G401 (cell line): Measurements from ENCODE around the gene RNF168. TPM values are rescaled to one million over a fixed set of nuclear protein-coding genes. Genes with fewer than 3 reads are reported as not detected.
A peak's percentile ranks its signal among the peaks of the same experiment; 100 is the strongest.
"Not testable (repeated sequence)": the region's sequence is repeated elsewhere in the genome, so short reads cannot be mapped to it uniquely, and the experiment has no call there.

Experiments used
- DNase-seq: peaks from one replicate; pipeline ENCODE4 v3.0.0-alpha.2; 2015; ENCODE audit warnings: low spot score
- in situ Hi-C: cut with HindIII; loops from 2 replicates; pipeline ENCODE4 v1.10.0; 2016; ENCODE audit warnings: low sequenced_read_pairs, mixed read lengths
- total RNA-seq: library from RNA; depleted of rRNA; stranded (reverse); fragments of >200 nt; shearing (Covaris generic); gene quantifications from 2 replicates; pipeline ENCODE4 v1.2.3, GENCODE V29; 2014; rRNA removed

RNF168 gene
- total RNA-seq, 1 experiment from 2014 or later: 13.6 TPM

GRCh38 chr3:196424421-196424820, 79.1 kb downstream of the RNF168 start:
- DNase-seq, in situ Hi-C loops: not testable (repeated sequence)

DNA sequence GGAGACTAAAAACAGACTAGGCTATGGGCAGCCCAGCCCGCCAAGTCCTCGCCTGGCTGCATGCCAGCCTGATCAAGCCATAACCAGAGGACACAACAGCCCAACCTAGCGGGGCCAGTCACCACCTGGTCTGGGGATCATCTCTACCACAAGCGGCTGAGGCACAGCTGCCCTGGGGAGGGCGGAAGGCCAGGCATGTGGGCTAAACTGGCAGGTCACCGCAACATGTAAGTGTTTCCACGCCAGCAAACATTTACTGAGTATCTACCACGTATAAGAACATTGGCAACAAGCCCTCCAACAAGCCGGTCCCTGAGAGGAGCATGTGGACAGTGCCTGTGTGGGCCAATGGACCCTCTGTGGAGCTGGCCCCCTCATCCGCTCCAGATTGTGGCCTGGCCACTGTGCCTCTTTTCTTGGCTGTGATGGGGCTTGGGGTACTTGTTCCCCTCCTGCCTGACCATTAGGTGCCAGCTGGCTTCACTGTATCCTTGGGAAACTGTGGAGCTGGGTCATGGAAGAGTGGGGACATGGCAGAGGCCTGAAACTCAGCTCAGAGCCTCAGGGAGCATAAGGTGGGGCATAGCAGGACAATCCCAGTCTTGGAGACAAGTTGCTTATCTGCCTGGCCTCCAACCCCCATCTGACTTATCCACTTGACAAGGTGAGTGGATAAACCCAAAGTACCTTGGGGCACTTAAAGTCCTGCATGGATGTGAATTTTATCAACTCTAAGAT, 80.4 kb downstream of the RNF168 start:
- in situ Hi-C loops: no loop called here
- DNase-seq: peak; percentile 74

DNA sequence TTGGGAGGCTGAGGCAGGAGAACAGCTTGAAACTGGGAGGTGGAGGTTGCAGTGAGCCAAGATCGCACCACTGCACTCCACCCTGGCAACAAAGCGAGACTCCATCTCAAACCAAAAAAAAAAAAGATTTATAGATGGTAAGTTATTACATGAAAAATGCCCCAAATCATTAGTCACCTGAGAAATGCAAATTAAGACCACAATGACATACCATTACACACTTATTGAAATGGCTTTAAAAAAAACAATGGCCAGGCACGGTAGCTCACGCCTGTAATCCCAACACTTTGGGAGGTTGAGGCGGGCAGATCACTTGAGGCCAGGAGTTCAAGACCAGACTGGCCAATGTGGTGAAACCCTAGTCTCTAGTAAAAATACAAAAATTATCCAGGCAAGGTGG, 81.9 kb downstream of the RNF168 start:
- in situ Hi-C loops: not testable (repeated sequence)

DNA sequence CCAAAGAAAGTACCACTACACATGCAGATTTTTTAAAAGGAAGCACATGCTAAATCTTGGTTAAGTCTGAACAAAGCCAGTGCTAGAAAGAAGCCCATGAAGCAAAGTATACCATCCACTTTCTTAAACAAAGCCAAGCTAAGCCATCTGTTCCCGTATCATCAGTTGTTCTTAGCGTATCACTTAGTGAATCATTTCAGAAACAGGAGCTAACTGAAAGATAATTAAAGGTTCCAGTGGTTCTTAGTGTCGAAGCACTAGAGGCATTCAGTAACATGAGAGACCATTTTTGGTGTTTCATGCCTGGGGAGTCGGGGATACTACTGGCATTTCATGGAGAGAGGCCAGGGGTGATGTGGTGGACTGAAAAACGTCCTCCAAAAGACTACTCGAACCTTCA, 84.2 kb downstream of the RNF168 start:
- in situ Hi-C loops: no loop called here
- no peak for DNase-seq

More for the DNA sequence above, 81.9 kb downstream of the RNF168 start:
- DNase-seq: not testable (repeated sequence)

Other genes with a start within 250 kb of the RNF168 start
- 41.4 and 47.9 TPM in 2 replicates for gene PCYT1A, start 216.0 kb downstream of the RNF168 start, total RNA-seq
- gene DYNLT2B, start 185.5 kb downstream of the RNF168 start, total RNA-seq: 6.6 and 8.8 TPM in 2 replicates
- not detected in 2 replicates for gene TM4SF19, start 165.4 kb downstream of the RNF168 start, total RNA-seq
- gene UBXN7, start 71.3 kb downstream of the RNF168 start, total RNA-seq: 19.0 and 22.2 TPM in 2 replicates
- gene SMCO1, start 11.6 kb upstream of the RNF168 start, total RNA-seq: not detected in 2 replicates
- 0.49 and 2.9 TPM in 2 replicates for gene WDR53, start 64.8 kb upstream of the RNF168 start, total RNA-seq
- gene FBXO45, start 64.9 kb upstream of the RNF168 start, total RNA-seq: 19.6 and 29.2 TPM in 2 replicates
- 7.1 and 11.6 TPM in 2 replicates for gene NRROS, start 135.9 kb upstream of the RNF168 start, total RNA-seq
- 4.4 and 8.7 TPM in 2 replicates for gene CEP19, start 208.5 kb upstream of the RNF168 start, total RNA-seq
- 21.7 and 22.0 TPM in 2 replicates for gene PIGX, start 208.6 kb upstream of the RNF168 start, total RNA-seq
- gene PAK2, start 236.1 kb upstream of the RNF168 start, total RNA-seq: 33.5 and 37.6 TPM in 2 replicates